GM19193 (cell line): Measurements from ENCODE around the gene VIT.

Experiments
- POLR2A ChIP-seq: IDR thresholded peaks from 4 replicates; pipeline ENCODE4 v1.6.1; 2011; ENCODE audit not compliant: insufficient read depth, insufficient read length; ENCODE audit errors: extremely low read depth

Gene VIT

GRCh38 chr2:36696533-36696932, at the start of gene VIT:
VIT (plus strand) TSS chr2:36696707; CDS start chr2:36716371, 19,664 bp downstream.
- TF ChIP-seq POLR2A, result no peak

GRCh38 chr2:36650031-36650829, 46.3 kb upstream of the VIT start:
- TF ChIP-seq POLR2A, result no peak

GRCh38 chr2:36653155-36653554, 43.4 kb upstream of the VIT start:
- no peak for TF ChIP-seq POLR2A

- TF ChIP-seq POLR2A, result no peak
Observed at GRCh38 chr2:36653967-36654694, 42.4 kb upstream of the VIT start.

GRCh38 chr2:36655453-36655852, 41.1 kb upstream of the VIT start:
- TF ChIP-seq POLR2A, result no peak

GRCh38 chr2:36657703-36658102, 38.8 kb upstream of the VIT start:
- TF ChIP-seq POLR2A, result no peak

GRCh38 chr2:36658277-36658748, 38.2 kb upstream of the VIT start:
- TF ChIP-seq POLR2A, result no peak

GRCh38 chr2:36659218-36659617, 37.3 kb upstream of the VIT start:
- no peak for TF ChIP-seq POLR2A

GRCh38 chr2:36659872-36660312, 36.6 kb upstream of the VIT start:
- TF ChIP-seq POLR2A, result no peak

- TF ChIP-seq POLR2A, result no peak
Observed at GRCh38 chr2:36662638-36663037, 33.9 kb upstream of the VIT start.

GRCh38 chr2:36663295-36663694, 33.2 kb upstream of the VIT start:
- TF ChIP-seq POLR2A, result no peak

- TF ChIP-seq POLR2A, result no peak
Observed at GRCh38 chr2:36663851-36664695, 32.4 kb upstream of the VIT start.

GRCh38 chr2:36664696-36665076, 31.8 kb upstream of the VIT start:
- no peak for TF ChIP-seq POLR2A

GRCh38 chr2:36667931-36668330, 28.6 kb upstream of the VIT start:
- no peak for TF ChIP-seq POLR2A
